NCI-H1092 (cell line): ENCODE data around the gene MMP17.
A peak's percentile ranks its signal among the peaks of the same experiment; 100 is the strongest.
"Not testable (repeated sequence)": the region's sequence is repeated elsewhere in the genome, so short reads cannot be mapped to it uniquely, and the experiment has no call there.

Experiments
- DNase-seq: peaks from one replicate; lab custom pipeline; 2025; lab: John Stamatoyannopoulos, UW

MMP17 gene

DNA sequence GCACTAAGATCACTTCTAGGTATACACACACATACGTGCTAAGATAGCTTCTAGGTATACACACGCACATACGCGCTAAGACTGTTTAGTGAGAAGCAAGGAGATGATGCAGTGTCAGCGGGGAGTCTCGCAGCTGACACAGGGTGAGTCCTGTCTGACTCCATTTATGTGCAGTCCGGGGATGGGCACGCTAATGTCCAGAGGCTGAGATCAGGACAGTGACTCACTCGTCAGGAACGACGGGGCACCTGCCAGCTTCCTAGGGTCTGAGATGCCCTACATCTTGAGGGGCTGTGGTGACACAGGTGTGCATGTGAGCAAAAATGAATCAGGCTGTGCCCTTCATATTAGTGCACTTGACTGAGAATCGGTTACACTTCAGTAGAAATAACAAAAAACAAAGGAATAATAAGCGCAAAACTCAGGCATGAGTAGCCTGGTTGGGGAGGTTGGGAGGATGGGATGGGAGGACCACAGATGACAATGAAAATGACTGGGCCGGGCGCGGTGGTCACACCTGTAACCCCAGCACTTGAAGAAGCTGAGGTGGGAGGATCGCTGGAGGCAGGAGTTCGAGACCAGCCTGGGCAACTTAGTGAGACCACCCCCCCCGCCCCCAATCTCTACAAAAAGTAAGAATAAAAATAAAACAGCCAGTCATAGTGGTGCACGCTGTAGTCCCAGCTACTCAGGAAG lies 37.1 kb downstream of the MMP17 start:
- DNase-seq, result no peak

DNA sequence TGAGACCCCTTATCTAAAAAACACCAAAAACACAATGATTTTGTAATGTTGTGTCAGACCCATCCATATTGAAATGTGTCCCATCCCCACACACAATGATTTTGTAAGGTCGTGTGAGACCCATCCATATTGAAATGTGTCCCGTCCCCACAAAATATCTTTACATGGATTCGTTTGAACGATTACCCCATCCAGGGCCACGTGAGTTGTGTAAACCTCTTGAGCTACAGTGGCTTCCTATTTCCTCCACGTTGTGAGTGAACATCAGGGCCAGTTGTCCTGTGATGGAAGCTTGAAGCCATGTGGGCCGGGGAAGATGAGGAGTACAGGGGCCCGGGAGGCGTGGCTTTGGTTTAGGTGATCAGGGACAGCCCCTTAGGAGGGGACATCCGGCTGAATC lies 39.3 kb downstream of the MMP17 start:
- DNase-seq, result no peak

DNA sequence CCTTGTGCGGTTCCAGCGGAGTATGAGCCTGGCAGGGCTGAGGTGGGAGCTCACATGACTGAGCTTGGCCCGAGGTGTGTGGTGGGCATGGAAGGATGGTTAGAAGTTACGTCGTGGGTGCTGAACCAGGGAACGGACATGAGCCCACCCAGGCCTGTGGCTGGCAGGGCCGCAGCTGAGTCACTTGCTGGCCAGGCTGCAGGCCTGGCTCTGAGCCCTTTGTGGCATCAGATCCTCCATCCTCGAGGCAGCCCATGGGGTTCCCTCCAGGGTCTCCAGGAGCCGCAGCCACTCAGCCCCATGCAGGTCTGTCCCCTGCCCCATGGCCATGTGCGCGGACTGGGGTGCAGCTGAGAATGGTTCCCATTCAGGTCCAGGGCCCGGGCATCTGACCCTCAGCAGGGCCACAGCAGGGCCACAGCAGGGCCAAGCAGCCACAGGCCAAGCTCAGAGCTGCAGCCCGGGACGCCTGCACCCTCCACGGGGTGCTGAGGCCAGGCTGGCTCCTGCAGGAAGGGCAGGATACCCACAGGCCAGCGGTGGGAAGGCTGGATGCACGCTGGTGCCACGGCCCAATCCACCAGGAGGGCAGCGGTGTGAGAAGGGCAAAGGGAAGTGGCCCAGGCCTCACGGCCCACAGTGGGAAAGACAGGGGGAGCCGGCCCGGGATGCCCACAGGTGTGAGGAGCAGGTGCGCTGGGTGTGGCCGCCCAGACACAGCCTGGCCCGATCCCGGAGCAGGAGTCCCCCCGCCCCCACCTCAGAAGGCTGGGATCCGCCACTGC lies 39.9 kb downstream of the MMP17 start:
- no peak for DNase-seq

DNA sequence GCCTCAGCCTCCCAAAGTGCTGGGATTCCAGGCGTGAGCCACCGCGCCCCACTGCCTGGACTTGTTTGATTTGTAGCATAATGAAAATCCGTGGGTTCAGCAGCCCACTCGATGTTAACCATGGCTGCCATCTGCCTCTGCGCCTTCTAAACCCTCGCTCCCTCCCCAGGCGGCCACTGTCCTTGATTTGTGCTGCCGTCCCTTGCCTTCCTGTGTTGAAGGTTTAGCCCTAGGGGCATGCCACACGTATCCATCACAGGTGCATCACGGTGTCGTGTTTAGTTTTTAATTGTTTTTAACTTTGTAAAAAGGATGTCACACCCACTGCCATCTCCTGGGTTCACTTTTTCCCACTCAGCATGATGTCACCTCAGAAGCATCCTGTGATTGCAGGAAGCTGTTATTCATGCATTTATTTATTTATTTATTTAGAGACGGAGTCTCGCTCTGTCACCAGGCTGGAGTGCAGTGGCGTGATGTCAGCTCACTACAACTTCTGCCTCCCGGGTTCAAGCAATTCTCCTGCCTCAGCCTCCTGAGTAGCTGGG lies 41.8 kb downstream of the MMP17 start:
- DNase-seq, result no peak

DNA sequence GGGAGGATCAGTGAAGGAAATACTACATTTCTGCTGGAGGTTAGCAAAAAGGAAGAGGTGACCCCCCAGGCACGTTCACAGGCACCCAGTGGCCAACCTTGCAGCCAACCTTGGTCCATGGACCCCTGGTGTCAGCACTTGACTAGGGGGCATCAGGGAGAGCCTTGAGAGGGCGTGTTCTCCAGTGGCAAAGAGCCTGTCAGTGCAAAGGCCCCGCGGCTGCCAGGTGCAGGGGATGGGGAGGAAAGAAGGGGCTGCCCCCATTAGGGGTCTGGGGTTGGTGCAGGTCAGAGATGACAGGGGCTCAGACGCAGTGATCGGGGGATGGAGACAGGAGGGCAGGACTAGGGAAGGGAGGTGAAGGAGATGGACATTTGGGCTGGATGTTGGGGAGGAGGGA lies 43.5 kb downstream of the MMP17 start:
- no peak for DNase-seq

DNA sequence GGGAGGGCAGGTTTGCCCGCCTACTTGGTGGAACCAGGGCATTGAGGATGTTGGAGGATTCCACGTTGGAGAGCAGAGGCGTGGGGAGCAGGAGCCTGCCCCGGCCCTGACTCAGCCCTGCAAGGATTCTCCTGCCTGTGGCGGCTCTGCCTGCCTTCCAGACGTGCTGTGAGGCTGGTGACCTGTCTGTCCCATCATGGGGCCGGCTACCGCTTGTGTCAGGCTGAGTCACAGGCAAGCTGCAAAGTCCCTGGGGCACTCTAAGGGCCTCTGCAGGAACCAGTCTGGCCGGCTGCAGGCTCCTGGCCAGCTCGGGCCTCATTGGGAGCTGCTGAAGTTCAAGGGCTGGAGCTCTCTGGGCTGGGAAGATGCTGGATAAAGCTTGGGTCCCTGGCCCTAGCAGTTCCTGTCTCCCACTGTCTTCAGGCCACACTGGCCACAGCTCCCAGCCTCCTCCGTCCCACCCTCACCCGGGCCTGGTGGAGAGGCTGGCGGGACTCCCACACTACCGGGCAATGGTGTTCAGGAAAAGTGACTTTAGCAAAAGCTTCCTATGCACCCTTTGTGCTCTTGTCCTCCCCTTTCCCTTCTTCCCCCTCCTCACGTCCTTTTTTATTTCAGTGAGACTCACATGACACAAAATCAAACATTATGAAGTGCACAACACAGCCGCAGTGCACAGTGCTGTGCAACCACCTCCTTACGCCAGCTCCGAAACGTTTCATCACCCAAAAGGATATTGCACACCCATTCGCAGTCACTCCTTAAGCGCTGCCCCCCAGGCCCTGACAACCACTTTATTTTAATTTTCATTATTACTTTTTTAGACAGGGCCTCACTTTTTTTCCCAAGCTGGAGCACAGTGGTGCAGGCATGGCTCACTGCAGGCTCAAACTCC lies 44.2 kb downstream of the MMP17 start:
- DNase-seq, result no peak

DNA sequence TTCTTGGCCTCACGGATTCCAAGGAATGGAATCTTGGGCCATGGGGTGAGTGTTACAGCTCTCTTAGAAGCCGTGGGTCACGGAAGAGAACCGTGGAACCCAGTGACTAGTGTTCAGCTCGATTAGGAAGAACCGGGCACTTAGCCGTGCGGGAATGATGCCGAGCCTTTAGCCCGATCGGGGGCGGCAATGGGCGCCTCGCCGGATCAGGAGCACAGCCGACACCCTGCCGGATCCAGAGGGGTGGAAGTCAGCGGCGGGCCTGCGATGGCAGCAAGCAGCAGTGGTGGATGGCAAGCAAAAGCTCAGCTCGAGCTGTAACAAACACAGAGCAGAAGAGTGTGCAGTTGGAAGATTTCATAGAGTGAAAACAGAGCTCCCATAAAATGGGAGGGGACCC lies 45.1 kb downstream of the MMP17 start:
- DNase-seq, result no peak

DNA sequence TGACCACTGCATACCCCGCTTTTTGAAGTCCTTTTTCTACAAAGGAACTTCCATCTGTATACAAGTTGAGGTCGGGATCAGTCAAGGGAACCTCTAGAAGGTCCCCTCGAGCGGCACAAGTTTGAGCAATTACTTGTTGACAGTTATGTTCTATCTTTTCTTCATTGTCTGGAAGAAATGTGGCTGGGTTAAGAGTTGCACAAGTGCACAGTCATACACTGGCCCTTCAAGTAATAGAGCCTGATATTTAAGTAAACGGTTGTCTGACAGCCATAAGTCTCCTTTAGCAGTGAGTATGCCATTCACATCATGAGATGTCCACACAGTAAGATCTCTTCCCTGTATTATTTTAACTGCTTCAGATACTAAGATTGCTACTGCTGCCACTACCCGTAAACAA lies 46.8 kb downstream of the MMP17 start:
- not testable (repeated sequence) for DNase-seq

DNA sequence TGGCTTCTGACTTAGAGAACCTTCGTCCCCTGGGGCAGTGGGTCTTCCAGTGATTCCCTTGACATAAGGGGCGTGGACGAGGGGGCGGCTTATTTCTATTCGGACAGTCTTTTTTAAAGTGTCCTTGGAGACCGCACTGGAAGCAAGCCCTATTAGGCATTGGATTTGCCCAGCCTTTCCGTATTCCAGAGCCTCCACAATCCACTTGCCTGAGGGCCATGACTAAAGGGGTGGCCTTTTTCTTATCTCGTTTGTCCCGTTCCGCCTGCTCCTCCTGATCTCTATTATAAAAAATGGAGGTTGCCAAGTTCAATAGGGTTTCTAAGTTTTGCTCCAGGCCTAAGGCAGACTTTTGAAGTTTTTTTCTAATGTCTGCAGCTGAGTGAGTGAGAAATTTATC lies 49.0 kb downstream of the MMP17 start:
- not testable (repeated sequence) for DNase-seq

DNA sequence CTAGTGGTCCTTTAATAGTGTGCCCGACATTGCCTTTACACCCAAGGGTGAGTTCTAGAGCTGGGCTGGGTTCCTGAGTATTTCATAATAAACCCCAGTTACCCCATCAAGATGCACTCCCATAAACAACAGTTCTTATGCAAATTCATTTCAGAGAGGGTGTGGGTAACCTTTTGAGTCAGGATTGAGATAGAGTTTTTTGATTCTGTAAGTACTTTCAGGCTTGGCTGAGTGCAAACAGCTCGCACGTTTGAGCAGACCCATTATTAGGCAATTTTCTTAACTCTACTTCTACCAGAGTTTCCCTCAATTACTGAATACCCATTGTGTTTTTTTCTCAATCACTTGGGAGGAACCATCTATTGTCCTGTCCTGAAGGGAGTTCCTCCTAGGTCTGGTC lies 50.2 kb downstream of the MMP17 start:
- not testable (repeated sequence) for DNase-seq

DNA sequence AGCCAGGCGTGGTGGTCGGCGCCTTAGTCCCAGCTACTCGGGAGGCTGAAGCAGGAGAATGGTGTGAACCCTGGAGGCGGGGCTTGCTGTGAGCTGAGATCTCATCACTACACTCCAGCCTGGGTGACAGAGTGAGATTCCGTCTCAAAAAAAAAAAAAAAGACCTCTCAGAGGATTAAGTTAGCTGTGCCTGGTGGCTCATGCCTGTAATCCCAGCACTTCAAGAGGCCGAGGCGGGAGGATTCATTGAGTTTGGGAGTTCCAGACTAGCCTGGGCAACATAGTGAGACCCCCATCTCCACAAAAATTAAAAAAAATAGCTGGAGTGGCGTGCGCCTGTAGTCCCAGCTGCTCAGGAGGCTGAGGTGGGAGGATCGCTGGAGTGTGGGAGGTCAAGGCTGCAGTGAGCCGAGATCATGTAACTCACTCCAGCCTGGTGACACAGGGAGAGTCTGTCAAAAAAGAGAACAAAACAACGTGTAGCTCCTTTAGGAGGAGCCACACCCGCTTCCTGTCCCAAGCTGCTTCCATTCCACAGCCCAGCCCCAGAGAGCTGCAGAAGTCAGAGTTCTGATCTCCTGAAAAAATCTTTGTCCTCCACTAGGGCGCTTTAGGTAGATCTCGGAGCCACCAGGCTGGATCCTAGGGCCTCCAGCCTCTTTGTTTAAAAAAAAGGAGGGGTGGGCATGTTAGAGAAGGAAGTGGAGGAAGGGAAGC lies 54.8 kb downstream of the MMP17 start:
- no peak for DNase-seq

DNA sequence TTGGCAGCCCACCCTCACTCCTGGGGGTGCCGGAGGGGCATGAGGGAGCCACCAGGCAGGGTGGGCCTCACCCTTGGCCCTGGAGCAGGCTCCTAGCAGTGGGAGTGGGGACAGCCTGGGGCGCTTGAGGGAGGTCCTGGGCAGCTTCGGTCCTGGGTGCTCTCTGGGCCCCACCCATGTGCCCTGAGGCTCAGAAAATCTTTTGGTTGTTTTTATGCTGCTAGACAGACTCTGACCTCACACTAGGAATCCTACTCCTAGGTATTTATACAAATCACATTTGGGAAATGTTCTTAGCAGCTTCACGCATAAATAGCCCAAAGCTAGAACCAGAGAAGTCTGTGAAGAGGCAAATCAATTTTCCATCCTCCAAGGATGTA lies 55.3 kb downstream of the MMP17 start:
- no peak for DNase-seq

DNA sequence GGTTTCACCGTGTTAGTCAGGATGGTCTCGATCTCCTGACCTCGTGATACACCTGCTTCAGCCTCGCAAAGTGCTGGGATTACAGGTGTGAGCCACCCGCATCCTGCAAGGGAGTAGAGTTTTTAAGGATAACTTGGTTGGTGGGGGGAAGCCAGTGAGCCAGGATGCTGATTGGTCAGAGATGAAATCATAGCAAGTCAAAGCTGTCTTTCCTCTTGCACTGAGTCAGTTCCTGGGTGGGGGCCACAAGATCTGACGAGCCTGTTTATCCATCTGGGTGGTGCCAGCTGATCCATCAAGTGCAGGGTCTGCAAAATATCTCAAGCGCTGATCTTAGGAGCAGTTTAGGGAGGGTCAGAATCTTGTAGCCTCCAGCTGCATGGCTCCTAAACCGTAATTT lies 56.9 kb downstream of the MMP17 start:
- not testable (repeated sequence) for DNase-seq

DNA sequence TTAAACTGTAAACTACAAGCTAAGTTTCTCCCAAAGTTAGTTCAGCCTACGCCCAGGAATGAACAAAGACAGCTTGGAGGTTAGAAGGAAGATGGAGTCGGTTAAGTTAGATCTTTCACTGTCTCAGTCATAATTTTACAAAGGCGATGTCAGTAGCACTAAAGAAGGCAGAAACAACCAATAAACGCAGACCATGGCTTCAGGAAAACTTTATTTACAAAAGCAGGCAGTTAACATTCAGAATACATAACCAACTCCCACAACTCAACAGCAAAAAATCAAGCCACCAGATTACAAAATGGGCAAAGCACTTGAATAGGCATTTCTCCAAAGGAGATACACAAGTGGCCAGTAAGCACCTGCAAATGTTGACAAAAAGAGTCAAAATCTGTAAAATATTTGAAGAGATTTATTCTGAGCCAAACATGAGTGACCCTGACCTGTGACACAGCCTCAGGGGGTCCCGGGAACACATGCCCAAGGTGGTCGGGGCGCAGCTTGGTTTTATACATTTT lies 57.4 kb downstream of the MMP17 start:
- DNase-seq, result no peak

DNA sequence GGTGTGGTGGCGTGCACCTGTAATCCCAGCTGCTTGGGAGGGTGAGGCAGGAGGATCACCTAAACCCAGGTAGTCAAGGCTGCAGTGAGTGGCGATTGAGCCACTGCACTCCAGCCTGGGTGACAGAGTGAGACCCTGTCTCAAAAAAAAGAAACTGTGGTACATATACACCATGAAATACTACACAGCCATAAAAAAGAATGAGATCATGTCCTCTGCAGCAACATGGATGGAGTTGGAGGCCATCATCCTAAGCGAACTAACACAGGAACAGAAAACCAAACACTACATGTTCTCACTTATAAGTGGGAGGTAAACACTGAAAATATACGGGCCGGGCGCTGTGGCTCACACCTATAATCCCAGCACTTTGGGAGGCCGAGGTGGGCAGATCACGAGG lies 63.5 kb downstream of the MMP17 start:
- not testable (repeated sequence) for DNase-seq

DNA sequence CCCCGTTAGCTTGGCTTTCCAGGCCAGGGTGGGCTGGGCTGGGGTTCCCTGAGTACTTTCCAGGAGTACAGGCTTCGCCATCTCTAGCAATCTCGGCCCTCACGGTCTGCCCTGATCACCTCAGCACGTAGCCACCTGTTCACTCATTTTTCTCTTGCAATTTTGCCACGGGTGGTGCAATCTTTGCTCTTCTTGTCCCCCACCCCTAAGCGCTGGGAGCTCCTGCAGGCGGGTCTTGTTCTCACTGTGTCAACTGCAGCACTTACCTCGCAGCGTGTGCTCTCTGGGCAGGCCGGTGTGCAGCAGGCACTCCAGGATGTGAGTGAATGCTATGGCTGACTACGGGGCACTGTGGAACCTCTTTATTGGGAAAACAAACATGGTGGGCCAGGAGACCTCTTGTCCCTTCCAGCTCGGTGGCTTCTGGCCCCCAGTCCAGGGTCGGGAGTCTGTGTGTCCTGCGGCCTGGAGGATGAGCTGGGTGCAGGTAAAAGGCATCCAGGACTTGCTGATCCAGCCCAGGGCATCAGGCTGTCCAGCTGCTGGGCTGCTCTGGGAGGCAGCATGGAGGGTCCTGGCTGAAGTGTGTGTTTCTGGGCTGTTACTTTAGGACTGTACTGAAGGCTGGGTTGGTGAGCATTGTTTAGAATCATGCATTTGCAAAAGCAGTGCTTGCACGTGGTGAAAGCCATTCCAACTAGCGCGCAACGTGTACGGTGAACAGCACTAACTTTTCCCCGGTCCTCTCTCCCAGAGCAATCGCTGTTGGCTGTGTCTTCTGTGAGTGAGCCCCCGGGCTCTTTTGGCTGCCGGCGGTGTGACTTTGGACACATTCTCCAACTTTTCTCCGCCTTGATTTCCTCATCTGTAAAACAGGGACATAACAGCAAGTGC lies 64.8 kb downstream of the MMP17 start:
- no peak for DNase-seq

DNA sequence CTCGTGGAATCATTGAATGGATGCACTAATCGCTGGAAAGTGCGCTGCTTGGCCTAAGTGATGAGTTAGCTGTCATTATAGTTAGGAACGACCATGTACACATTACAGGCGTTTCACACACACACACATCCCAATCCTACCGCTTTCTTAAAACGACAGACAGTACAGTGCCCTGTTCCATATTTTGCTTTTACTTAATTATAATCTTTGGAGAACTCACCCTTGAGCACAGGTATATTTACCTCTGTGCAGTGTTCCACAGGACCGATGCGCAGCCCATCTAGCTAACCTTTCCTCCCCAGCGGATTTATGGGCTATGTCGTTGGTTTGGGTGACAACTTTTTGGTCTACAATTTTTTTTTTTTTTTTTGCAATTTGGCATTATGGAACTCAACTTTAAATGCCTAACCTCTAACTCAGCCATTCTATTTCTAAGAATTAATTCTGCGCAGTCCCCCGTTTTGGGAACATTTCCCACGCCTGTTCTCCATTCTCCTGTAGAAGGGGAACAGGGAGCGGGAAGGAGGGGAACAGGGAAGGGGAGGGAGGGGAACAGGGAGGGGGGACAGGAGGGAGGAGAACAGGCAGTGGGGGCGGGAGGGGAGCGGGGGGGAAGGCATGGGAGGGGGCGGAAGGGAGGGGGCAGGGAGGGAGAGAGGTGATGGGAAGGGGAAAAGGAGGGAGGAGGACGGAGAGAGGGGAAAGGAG lies 65.6 kb downstream of the MMP17 start:
- DNase-seq, result no peak

DNA sequence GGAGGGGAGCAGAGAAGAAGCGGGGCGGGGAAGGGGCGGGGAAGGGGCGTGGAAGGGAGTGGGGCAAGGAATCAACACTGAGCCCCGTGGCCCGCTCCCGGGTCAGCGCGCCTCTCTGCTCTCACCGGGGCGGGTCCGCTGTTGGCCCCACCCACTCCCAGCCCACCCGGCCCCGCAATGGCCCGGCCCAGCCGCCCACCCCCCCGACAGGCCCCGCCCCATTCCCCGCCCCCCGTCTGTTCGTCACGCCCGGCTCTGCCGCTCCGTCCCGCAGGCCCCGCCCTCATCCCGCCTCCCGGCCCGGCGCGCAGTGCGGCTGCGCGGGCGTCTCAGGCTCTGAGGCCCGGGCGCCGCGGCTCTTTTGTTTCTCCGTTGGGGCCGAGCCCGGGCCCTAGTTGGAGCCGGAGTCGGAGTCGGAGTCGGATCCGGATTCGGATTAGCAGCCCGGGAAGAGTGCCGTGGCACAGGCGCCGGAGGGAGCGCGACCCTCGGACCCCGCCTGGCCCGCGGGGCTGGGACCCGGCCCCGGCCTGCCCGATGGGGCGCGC lies 66.2 kb downstream of the MMP17 start, which contains the start of gene ULK1:
Gene ULK1 (plus strand): TSS at position 310 of the 548 bp plus-strand sequence. CDS start 380 bp downstream, outside the sequence.
- DNase-seq, result peak; percentile 85

DNA sequence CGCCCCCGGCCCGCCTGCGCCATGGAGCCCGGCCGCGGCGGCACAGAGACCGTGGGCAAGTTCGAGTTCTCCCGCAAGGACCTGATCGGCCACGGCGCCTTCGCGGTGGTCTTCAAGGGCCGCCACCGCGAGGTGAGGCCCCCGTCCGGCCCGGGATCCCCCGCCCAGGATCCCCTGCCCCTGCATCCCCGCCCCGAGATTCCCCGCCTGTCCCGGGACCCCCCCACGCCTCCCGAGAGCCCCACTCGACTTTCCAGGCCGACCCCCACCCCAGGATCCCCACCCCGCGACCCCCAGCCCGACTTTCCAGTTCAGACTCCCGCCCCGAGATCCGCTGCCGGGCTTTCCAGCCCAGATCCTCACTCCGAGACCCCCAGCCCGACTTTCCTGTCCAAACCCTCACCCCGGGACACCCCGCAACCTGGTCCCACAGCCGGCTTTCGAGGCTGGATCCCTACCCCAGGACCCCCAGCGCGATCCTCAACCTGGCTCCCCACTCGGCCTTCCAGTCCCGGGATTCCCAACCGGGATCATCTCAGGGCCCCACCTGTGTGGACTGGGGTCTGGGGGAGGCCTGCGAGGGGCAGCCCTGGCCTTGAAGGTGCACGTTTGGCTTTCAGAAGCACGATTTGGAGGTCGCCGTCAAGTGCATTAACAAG lies 66.9 kb downstream of the MMP17 start:
- no peak for DNase-seq
